DOHH2 (cell line): ENCODE measurements around the gene ROGDI.

ENCODE experiments used
- EZH2phosphoT487 ChIP-seq: fragments of 200-600 bp; sonication (generic); IDR thresholded peaks from 2 replicates; pipeline ENCODE4 v1.6.1; 2017; ENCODE audit warnings: borderline replicate concordance, mild to moderate bottlenecking, antibody characterized with exemption, low read length, moderate library complexity, mixed read lengths
- TF ChIP-seq, protein P1 (sequence below): fragments of 200-600 bp; sonication (generic); IDR thresholded peaks from one replicate; pipeline ENCODE4 v1.5.1; 2014; ENCODE audit warnings: antibody characterized with exemption, mild to moderate bottlenecking, low read depth, low read length; ENCODE audit not compliant: poor library complexity, severe bottlenecking

DNA sequence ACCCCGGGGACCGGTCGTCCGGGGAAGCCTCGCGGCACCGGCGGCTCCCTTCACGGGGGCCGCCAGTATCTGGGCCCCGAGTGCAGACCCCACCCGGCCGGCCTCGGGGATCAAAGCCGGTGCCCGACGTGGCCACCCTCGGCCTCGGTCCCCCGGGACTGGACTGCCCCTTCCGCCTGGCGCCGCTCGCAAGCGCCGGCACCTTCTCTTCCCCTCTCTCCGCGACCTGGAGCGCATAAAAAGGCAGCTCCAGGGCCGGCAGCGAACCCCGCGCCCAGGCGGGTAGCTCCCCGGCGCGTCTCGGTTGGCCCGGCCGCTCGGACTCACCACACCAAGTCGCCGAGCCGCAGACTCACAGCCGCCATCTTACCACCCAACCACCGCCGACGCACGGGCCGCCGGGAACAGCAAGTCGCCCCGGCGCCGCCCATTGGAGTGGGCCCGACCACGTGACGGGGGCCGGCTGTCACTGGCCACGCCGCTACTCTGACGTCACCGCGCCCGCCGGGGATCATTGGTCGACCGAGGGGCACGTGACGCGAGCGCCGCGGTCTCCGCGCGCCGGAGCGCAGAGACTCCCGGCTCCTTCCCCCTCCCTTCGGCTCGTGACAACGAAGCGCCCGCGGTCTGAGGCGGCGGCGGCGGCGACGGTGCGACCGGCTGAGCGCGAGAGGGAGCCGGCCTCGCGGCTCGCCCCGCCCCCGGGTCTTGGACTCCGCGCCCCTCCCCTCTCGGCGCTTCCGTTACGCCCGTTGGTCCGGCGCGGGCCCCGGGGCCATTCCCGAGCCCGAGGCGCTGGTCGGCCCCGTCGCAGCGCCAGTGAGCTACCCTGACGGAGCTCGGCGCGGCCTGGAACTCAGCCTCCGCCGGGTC lies 44.7 kb upstream of the ROGDI start, which contains the start of the genes GLYR1 and UBN1:
- TF ChIP-seq, protein P1, sequence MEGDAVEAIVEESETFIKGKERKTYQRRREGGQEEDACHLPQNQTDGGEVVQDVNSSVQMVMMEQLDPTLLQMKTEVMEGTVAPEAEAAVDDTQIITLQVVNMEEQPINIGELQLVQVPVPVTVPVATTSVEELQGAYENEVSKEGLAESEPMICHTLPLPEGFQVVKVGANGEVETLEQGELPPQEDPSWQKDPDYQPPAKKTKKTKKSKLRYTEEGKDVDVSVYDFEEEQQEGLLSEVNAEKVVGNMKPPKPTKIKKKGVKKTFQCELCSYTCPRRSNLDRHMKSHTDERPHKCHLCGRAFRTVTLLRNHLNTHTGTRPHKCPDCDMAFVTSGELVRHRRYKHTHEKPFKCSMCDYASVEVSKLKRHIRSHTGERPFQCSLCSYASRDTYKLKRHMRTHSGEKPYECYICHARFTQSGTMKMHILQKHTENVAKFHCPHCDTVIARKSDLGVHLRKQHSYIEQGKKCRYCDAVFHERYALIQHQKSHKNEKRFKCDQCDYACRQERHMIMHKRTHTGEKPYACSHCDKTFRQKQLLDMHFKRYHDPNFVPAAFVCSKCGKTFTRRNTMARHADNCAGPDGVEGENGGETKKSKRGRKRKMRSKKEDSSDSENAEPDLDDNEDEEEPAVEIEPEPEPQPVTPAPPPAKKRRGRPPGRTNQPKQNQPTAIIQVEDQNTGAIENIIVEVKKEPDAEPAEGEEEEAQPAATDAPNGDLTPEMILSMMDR, result no peak
- TF ChIP-seq EZH2phosphoT487, result no peak
